Subcutaneous adipose tissue (tissue), 4 donors: Measurements from ENCODE around the gene ULK4. TPM values are rescaled to one million over a fixed set of nuclear protein-coding genes. Genes with fewer than 3 reads are reported as not detected.

Experiments
- CTCF ChIP-seq: fragments of 450-650 bp; IDR thresholded peaks from one replicate; pipeline ENCODE4 v1.5.1; 2016; ENCODE audit warnings: low read depth, mild to moderate bottlenecking, control low read depth, antibody characterized with exemption, moderate library complexity
- total RNA-seq, 4 donors: library from RNA; depleted of rRNA; stranded (reverse); fragments of >200 nt; gene quantifications; one replicate each; pipeline ENCODE4 v1.1.0, GENCODE V29; 2016

The ULK4 gene
- total RNA-seq, 4 donors from 2014 or later = 10.6 to 32.0 (median 22.6) TPM

GRCh38 chr3:41210966-41211365 is 750.9 kb downstream of the ULK4 start:
- TF ChIP-seq CTCF = no peak

- no peak for TF ChIP-seq CTCF
Observed at GRCh38 chr3:41209646-41210045, 752.3 kb downstream of the ULK4 start.

GRCh38 chr3:41208507-41209220 is 753.2 kb downstream of the ULK4 start:
- no peak for TF ChIP-seq CTCF

GRCh38 chr3:41207355-41207754 is 754.5 kb downstream of the ULK4 start:
- no peak for TF ChIP-seq CTCF

GRCh38 chr3:41205591-41205990 is 756.3 kb downstream of the ULK4 start:
- no peak for TF ChIP-seq CTCF

GRCh38 chr3:41204369-41204768 is 757.5 kb downstream of the ULK4 start:
- no peak for TF ChIP-seq CTCF

- no peak for TF ChIP-seq CTCF
Observed at GRCh38 chr3:41202834-41203345, 759.0 kb downstream of the ULK4 start.
